KBM-7 (cell line): Measurements from ENCODE around the gene SP5.
"Not testable (repeated sequence)": the region's sequence is repeated elsewhere in the genome, so short reads cannot be mapped to it uniquely, and the experiment has no call there.

Experiments
- DNase-seq: peaks from one replicate; pipeline ENCODE4 v3.0.0-alpha.2; 2015
- in situ Hi-C: fragments of 300-500 bp; cut with MboI; formaldehyde crosslinking; loops from 2 replicates; pipeline ENCODE4 v1.14.3; 2020; ENCODE audit warnings: low sequenced_read_pairs, low pct_unique_long_range_greater_than_20kb, mixed read lengths

SP5 gene

DNA sequence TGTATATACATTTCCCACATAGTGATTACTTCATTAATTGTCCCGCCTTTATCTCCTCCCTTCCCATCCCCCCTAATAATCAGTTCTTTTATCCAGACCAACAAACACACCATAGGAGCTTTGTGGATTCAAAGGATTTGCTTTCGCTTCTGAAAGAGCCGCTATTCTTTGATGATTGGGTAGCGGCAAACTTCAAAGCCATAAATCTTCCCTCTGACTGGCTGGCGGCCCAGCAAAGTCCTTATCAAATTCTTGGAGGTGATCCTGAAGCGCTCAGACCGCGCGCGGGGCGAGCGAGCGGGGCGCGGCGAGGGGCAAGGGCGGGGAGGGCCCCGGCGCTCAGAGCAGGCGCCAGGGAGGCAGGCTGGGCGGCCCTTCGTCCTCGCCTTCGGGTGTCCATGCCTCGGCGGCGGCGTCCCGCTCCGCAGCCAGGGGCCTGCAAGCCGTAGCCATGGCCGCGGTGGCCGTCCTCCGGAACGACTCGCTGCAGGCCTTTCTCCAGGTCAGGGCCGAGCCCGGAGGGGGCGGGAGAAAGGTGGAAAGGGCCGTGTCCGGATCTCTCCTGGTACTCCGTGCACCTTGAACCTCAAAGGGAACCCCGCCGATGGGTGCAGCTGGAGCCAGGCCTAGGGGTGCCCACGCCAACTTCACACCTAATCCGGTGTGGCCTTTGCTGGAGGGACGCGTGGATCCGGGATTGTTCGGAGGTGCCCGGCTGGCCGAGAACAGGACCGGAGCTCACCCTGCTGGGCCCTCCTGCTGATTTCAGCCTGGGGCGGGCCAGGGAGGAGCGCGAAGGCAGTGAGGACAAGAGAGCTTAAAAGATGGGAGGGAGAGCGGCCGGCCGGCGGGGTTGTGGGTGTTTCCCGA lies at the start of gene SP5:
SP5 (plus strand) TSS at position 276 of the 870 bp plus-strand sequence; CDS start at position 452, 176 bp downstream.
- DNase-seq: peak; percentile 33
- in situ Hi-C loops: no loop called here

DNA sequence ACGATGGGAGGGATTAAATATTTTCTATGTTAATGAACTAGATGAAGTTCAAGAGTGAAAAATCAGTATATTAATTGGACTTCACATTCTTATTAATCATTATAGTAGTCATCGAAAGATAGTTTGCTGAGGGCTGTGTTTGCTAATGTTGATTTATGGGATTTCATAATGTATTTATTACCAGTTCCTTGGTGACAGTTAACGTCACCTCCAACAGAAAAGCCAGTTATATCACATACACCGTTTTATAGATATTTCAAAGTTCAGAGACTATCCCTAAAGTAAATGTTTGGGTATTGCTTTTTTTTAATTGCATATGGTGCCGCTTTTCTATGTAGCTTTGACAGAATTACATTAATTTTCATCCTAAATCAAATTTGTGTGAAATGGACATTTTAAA lies 49.4 kb upstream of the SP5 start:
- DNase-seq: no peak
- in situ Hi-C loops: no loop called here

DNA sequence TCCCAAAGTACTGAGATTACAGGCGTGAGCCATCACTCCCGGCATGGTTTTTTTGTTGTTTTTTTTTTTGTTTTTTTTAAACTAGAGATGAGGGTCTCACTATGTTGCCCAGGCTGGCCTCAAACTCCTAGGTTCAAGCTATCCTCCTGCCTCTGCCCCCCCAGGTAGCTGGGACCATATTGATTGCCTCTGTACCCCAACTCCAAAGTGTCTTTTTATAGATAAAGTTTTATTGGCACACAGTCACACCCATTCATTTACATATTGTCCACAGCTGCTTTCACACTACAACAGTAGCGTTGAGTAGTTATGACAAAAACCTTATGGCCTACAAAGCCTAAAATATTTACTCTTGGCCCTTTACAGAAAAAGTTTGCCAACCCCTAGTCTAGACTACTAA lies 45.2 kb upstream of the SP5 start:
- DNase-seq: no peak
- in situ Hi-C loops: no loop called here

DNA sequence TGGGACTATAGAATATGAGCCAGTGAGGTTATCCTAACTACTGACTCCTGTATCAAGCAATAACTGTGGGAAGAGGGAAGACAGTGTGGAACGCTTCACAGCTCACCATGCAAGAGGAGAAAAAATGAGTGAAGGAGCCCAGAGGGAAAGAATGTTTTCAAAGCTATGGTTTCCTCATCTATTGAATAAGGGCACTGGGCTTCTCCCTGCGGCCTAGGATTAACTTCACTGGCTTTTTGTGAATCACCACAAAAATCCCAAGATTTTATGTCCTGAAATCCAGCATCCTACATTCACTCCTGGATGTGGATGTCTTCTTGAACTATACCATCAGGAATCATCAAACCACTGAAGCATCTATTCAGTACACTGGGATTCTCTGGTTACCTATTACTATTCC lies 44.5 kb upstream of the SP5 start:
- DNase-seq: no peak
- in situ Hi-C loops: no loop called here

DNA sequence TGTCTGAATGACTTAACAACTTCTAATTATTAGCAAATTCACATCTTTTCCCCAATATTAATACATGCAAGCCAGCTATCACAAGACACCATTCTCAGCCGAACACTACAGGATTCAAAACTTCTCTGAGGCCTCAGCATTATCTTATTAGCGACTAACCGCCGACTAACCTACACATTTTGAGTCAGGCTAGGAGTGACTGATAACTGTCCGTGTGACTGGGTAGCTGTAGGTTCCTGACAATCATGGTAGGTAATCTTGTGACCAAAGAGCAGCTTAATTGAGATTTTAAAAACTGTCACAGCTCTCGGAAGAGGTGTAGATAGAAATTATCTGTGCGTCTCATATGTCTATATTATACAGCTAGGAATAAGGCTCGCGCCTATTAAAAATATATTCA lies 44.1 kb upstream of the SP5 start:
- no peak for DNase-seq
- in situ Hi-C loops: no loop called here

DNA sequence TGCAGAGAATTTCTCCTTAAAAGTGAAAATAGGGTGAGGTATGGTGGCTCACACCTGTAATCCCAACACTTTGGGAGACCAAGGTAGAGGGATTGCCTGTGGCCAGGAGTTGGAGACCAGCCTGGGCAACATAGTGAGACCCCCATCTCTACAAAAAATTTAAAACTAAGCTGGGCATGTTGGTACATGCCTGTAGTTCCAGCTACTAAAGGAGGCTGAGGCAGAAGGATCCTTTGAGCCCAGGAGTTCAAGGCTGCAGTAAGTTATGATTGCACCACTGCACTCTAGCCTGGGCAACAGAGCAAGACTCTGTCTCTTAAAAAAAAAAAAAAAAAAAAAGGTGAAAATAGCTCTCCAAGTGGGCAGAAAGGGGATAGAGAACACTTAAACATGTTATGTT lies 40.9 kb upstream of the SP5 start:
- in situ Hi-C loops, DNase-seq: not testable (repeated sequence)

DNA sequence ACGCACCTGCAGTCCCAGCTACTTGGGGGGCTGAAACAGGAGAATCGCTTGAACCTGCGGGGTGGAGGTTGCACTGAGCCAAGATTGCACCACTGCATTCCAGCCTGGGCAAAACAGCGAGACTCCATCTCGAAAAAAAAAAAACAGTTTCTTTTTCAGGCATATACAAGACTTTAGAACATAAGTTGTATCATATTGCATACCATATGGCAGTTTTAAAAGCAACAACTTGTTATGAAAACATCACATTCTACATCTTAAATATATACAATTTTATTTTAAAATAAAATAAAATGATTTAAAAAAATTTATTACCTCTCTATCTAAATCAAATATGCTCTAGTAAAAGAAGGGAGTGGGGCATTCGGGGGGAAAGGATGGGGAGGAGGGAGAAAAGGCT lies 39.4 kb upstream of the SP5 start:
- no peak for DNase-seq
- in situ Hi-C loops: no loop called here

DNA sequence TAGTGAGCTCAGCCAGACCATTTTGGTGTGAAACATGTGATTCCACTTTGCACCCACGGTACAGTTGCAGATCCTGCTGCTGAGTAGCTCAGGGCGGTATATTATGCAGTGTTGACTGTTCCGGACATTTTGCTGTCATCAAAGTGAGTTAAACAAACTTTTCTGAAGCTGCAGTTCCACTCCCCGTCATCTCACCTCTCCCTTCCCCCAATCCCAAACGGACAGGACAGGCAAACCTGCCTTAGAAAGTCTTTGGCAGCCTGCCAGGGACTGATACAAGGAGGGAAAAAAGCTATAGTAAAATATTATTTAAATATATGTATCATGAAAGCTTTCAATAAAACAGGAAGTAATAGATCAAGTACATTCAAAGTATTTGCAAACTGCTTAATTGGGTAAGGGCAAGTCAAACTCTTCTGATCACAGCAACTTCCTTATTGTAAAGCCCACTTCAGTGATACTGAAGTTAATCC lies 35.5 kb upstream of the SP5 start:
- in situ Hi-C loops: no loop called here
- DNase-seq: no peak

DNA sequence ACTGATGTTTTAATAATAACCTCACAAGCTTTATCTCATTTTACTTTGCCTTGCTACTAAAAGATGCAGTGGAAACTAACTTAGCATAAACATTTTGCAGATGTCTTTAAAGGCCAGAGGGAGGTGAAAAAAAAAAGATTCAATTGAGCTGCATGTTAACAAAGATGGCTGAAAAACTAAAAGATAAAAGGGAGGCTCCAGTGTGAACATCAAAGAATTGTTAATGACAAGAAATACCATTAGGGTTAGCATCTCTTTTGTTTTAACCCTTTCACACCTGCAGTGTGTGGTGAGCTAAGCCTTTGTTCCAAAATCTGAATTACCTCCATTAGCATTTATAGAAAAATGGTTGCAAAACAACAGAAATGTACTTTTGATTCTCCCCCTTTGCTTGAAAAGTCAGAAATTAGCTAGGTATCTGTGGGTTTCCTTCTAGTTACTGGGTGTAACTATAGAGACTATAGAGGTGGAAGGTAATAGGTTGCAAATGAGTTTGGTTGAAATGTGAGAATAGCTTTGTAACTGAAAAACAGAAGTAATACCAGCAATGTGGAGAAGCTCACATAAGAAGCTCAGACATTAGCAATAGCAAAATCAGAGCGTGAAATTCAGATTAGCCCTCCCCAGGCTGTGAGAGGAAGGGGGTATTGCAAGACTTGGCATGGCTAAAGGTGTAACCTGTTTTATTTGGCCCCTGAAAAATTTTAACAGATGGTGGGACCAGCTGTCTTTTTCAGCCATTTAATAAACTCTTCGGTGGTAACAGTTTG lies 34.8 kb upstream of the SP5 start:
- in situ Hi-C loops: no loop called here
- no peak for DNase-seq

DNA sequence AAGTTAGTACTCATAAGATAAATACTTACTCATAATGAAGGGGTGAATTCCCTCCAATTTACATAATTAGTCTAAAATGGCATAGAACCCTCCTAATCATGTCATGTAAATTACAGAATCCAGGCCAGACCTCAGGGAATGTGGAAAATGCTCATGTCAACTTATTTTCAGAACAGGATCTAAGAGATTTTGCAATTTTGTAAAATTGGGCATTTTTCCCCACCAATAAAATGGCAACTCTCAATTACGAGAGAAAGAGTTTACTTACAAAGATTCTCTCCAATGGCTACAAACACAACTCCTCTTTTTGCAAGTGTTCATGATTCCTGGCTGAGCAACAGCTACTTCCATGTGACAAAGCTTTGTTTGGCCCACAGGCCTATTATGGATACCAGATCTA lies 33.8 kb upstream of the SP5 start:
- in situ Hi-C loops: no loop called here
- no peak for DNase-seq

DNA sequence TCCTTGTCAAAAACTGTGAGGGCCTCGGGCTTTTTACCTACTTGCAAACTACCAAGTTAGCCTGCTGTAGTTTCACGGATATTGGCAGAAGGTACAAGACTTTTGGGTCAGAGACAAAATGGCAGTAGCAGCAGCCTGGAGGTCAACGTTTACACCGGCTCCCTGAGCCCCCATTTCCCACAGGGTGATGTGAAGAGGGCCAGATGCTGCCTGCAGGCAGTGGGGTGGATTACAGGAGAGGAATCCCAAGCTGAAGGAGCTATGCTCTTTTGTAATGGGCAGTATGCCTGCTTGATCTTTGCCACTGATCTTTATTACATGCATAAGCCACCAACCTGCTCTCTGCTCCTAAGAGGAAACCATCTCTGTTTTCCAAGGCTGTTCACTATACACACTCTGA lies 29.5 kb upstream of the SP5 start:
- no peak for DNase-seq
- in situ Hi-C loops: no loop called here

DNA sequence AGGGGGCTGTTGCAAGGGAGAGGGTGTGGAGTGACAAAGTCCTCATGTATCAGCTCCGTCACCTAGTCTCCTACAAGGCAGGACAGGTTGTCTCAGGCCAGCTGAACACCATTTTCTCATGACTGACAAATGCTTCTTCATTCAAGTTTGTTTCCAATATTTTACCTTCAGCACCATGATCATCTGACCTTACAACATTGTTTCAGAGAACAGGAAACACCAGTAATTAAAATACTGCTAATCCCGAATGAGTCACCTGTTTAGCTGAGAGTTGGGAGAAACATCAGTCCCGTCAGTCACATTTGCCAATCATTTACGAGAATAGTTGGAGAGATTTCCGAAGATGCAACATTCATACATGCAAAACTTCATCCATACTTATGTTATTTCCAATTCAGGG lies 25.7 kb upstream of the SP5 start:
- in situ Hi-C loops: no loop called here
- DNase-seq: no peak

DNA sequence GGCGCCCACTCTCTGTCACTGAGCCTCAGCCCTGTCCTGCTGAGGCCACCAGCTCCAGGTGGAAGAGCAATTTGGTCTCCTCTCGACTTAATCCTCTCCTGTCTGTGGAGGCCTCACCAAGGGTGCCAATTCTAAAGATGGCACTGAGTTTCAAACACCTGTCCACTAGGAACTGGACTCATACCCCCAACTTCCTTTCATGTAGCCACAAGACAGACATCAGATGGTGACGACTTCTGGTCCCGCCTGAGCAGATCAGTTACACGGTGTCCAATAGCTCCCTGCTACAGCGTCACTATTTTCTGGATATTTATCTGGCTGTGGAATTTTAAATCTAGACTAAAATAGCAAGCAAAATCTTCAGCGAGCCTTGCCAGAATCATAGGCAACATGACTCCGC lies 24.5 kb upstream of the SP5 start:
- in situ Hi-C loops: no loop called here
- no peak for DNase-seq

DNA sequence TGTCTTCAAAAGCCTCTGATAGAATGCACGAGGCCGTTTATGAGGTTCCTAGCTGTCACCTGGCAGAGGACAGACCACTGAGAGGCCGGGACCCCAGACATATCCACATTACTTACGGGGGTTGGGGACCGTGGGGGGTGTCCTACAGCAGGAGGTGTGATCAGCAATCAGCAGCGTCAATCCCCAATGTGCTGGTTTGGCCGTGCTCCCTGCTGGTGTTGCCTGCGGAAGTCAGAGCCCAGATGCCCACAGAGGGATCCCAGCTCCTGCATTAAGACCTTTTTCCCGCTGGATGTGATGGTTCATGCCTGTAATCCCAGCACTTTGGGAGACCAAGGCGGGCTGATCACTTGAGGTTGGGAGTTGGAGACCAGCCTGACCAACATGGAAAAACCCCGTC lies 20.8 kb upstream of the SP5 start:
- in situ Hi-C loops: no loop called here
- no peak for DNase-seq

DNA sequence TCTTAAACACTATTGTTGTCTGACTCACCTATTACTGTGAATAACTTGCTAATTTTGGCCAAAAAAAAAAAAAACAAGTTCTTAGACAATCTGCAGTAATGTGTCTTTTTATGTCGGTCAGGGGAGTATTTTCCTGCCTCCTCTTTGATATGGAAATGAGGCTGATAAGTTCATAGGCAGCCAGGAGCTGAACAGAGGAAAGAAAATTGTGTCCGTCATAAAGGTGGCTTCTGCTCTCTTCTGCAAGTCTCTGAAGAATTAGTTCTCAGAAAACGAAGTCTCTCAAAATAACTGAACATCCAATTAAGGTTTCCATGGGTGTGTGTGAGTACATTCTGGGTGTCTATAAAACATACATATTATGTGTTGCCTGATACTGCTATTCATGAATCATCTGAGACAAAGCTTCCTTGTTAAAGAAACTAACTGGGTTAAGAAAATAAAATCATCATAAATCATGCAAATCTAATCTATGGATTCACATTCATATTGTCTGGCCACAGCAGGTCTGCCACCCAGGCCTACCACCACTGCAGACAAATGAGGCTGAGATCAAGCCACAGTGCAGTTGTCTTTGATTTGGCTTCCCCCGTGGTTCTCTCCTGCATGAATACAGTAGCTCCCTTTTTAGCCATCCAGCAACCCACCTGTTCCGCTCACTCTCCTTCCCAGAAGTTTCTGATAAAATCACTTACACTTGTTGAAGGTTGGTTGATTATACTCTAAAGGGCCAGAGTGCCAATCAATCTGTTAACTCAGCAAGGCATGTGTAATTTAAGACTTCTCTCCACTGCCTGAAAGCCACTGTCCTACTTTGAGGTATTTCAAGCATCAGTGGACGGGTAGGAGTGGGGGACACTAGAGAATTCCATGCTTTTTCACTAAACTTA lies 19.4 kb upstream of the SP5 start:
- in situ Hi-C loops: no loop called here
- no peak for DNase-seq

DNA sequence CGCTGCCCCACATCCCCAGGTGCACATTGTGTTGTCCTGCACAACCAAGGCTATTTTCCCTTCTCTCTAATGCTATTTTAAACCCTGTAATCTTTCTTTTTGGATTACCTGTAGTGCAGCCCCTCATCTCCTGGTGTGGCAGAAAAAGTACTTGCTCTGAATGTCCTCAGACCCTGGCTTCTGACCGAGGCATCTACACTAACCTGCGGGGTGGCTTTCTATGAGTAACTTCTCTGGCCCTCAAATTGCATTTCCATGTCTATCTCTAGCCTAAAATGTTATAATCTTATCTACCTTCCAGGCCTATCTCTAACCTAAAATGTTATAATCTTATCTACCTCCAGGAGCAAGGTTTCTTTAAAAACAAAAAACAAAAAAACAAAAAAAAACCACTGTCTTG lies 18.2 kb upstream of the SP5 start:
- no peak for DNase-seq
- in situ Hi-C loops: no loop called here

DNA sequence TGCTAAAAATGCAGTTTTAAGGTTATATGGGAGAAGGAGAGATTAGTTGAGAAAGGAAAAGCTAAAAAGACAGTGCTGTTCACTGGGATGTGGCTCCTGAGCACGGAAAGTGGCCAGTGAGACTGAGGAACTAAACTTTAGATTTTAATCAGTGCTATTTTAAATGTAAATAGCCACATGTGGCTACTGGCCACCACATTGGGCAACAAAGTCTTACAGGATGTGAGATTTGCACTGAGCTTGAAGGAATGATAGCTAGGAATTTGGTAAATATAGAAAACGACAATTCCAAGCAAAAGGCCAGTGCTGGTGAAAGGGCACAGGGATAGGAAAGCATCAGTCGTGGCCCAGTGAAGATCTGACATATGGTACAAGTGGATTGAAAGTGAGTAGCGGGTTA lies 14.1 kb upstream of the SP5 start:
- no peak for DNase-seq
- in situ Hi-C loops: no loop called here

DNA sequence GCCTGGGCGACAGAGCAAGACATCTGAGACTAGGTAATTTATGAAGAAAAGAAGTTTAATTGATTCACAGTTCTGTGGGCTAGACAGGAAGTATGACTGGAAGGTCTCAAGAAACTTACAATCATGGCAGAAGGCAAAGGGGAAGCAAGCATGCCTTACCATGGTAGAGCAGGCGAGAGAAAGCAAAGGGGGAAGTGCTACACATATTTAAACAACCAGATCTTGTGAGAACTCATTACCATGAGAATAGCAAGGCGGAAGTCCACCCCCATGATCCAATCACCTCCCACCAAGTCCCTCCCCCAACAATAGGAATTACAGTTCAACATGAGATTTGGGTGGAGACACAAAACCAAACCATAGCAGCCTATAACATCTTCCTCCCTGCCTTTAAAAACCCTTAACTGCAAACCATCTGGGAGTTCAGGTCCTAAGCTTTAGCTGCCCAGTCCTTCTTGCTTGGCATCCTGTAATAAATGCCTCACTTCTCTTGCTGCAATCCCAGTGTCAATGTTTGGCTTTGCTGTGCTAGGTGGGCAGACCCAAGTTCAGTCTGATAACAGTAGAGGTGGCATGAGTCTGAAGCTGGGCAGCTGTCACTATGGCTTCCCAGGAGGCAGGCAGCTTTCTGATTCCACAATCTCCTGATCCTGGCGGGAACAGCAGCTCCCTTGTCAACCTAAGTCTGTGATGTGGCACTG lies 11.2 kb upstream of the SP5 start:
- peak; percentile 43 for DNase-seq
- in situ Hi-C loops: no loop called here
